CD4-positive, alpha-beta T cell treated with Interleukin-6 at 100 ng/mL for 8 hours (primary cell): ENCODE results near the gene RAX.

Source experiments
- DNase-seq: peaks from one replicate; pipeline ENCODE4 v3.0.0-alpha.2; 2020; ENCODE audit warnings: mixed read lengths, low spot score

RAX gene

GRCh38 chr18:59272891-59273758 lies at the start of gene RAX:
Gene RAX, minus strand, starts transcription at chr18:59273454. Its CDS starts 248 bp downstream, at chr18:59273206.
- DNase-seq, result no peak

DNA sequence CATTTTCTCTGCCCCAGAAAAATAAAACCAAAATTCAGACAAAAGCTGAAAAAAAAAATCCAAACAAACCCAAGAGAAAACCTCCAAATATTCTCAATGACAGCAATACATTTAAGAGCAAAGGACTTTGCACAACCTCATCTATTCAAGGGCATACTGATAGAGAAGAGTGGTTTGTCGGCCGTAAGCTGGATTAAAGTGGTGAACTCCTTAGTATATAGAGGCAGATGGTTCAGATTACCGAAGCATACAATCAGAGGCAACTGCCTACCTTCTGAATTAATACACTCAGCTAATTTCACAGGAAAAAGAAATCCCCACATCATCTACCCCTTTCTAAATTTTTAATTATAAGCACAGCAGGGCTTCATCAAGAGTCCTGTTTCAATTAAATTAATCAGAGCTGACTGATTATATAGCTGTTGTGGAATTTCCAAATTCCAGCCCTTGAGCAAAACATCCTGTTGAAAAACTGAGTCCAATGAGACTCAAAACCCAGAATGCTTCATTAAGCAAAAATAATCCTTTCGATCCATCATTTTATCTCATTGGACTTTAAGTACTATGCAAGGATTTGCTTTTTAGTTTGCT lies 45.3 kb upstream of the RAX start, which contains the start of gene CPLX4:
Gene CPLX4, minus strand, starts transcription at position 190 of the 591 bp plus-strand sequence. Its CDS starts 187 bp downstream, at position 3.
- no peak for DNase-seq

DNA sequence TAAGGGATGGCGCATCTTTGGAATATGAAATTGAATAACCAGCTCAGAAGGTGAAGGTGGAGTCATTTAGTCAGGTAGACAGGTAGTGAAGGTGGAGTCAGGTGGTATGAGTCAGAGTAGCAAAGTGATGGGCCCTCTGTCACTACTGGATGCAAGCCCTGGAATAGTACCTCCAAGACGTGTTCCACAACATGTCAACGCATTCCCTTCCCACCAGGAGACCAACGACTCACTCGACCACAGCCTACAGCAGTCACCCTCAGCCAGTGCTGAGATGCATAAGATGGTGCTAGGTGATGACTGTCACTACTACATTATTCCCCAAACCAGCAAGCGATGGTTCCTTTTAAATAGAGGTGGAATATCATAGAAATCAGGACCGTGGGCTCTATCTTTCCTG lies 38.4 kb upstream of the RAX start:
- DNase-seq, result no peak

DNA sequence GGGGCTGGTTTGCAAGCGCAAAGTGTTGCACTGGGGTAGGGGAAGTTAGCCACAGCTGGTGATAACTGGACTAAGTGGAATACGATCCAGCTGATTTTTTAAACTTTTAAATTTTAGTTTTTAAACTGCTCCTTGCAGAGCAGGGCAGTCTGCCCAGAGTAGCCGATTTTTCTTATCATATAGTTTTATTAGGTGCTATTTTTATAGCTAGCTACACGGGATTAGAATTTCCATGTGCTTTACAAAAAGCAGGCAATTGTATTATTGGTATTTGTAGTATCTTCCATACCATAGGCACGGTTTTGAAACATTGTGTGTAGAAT lies 35.6 kb upstream of the RAX start:
- DNase-seq, result no peak

- DNase-seq, result peak; percentile 43
Measured at GRCh38 chr18:59308248-59308937, 35.1 kb upstream of the RAX start.

- no peak for DNase-seq
Measured at GRCh38 chr18:59306640-59307039, 33.4 kb upstream of the RAX start.

DNA sequence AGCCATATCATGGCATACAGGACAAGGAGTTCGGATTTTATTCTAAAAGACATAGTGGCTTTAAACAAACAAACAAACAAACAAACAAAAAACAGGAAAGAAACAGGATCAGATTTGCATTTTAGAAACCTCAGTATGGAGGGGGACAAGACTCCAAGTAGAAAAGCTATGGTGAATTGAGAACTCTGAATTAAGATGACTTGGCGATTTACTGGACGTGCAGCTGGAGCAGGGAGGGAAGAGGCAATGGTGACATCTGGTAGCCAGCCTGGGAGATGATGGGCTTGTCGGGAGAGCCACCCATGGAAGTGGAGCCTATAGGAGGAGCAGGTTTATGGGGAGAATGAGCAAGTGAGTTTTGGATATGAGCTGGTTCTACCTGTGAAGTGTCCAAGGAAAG lies 32.0 kb upstream of the RAX start:
- DNase-seq, result no peak

DNA sequence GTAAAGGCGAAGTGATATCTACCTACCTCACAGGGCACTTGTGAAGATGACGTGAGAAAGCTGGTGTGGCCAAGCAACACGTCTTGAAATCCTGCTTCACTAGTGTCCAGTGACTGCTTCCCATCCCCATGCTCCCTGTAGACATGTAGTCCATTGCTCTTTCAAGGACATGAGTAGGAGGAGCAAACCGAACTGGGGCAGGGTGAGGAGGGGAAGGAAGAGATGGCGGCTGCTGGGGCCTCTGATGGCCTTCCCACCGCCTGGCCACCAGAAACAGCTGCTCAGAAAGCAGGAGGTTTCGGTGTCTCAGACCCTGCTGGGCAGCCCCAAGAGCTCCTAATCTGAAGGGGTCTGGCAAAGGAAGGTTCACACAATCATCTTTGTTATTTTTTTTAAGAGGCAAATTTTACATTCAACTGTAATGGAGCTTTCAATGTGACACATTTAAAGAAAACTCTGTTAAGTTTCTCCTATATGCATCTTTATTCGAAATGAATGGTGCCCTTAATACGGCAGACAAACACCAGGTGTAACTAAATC lies 30.5 kb upstream of the RAX start:
- DNase-seq, result no peak

GRCh38 chr18:59303006-59303405 lies 29.8 kb upstream of the RAX start:
- no peak for DNase-seq

GRCh38 chr18:59301929-59302328 lies 28.7 kb upstream of the RAX start:
- DNase-seq, result no peak

- no peak for DNase-seq
Measured at GRCh38 chr18:59300676-59301285, 27.5 kb upstream of the RAX start.

DNA sequence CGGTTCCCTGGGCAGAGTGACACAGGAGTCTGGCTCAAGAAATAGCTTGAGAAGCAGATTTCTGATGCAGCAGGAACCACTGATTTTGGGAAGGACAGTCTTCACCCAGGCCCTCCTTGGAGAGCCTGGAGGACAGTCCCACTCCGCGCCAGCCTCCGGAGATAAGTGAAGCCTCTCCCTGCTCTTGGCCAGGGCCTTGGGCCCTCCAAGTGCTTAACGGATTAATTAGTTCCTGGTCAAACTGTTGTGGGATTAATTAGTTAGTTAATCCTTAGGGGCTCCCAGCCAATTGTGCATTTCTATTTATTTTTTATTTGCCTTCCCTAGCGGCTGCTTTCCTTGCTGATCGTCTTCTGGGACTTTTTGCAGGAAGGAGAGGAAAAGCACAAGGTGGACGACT lies 25.6 kb upstream of the RAX start:
- no peak for DNase-seq

- DNase-seq, result no peak
Measured at GRCh38 chr18:59293317-59293716, 20.1 kb upstream of the RAX start.

- DNase-seq, result no peak
Measured at GRCh38 chr18:59286341-59286740, 13.1 kb upstream of the RAX start.

DNA sequence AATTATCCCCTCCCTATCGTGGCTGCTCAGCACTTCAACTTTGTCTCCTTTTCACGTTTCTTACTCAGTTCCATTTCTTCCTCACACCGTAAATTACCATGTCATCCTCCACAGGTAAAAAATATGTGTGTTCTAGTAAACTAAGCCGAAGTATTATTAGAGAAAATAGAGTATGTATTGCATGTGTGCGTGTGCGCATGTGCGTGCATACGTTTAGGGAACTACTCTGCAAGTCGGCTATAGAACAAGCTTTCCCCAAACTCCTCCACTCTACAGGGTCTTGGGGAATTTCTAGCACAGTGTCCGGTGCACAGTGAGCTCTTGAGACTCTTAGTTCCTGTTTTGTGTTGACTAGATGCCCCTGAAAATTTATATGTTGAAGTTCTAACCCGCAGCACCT lies 9.1 kb upstream of the RAX start:
- DNase-seq, result no peak

DNA sequence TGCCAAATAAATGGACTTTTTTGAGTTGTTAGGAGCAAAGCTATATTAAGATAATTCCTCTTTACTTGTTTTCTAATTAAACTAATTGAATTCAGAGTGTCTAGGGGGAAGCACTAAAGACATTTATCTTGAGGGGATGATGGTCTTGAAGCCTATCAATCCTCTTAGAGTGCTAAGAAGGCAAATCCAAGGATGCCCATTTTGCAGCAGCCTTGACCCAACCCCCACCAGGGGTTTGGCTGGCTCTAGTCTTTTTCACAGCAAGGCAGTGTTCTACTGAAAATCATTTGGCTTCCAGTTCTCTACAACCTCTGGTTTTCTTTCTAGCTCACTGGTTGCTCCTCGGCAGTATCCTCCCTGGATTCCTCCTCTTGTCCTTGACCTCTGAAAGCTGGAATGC lies 6.5 kb upstream of the RAX start:
- no peak for DNase-seq

- DNase-seq, result no peak
Measured at GRCh38 chr18:59279193-59279592, 5.9 kb upstream of the RAX start.

- DNase-seq, result no peak
Measured at GRCh38 chr18:59278793-59279192, 5.5 kb upstream of the RAX start.

- DNase-seq, result no peak
Measured at GRCh38 chr18:59276047-59276446, 2.8 kb upstream of the RAX start.

- DNase-seq, result no peak
Measured at GRCh38 chr18:59275406-59275949, 2.2 kb upstream of the RAX start.

DNA sequence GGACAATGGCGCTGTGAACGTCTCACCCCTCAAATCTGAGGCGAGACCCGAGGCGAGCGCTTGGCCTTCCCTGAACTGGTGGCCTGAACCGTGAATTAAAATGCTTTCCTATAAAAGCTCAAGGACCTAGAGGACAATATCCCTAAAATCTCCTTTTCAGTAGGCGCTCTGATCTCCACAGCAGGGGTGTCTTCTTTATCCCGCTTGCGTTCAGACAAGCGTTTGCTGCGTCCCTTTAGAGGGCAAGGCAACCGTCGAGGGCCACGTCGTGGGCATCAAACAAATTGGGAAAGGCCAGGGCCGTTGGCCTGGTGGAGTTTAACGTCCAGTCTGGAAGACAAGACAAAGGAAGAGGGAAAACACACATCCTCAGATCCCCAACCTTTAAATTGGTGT lies 1.3 kb upstream of the RAX start:
- no peak for DNase-seq
